Liver (tissue), 3 donors: ENCODE data around the gene TPBGL.

Source experiments
- EGR1 ChIP-seq, 2 donors: IDR thresholded peaks; 2 replicates each; pipeline ENCODE4 v1.6.1; 2016 to 2018; ENCODE audit warnings: antibody characterized with exemption in 2 of 2, low read depth in 2 of 2
- GABPA ChIP-seq, 2 donors: IDR thresholded peaks in 1 of 2; conservative IDR thresholded peaks in 1 of 2; 2 replicates each; pipeline ENCODE4 v1.6.1; 2016; ENCODE audit warnings: antibody characterized with exemption in 2 of 2, mild to moderate bottlenecking in 1 of 2, moderate library complexity in 1 of 2
- NR2F2 ChIP-seq: IDR thresholded peaks from 2 replicates; pipeline ENCODE4 v1.6.1; 2016; ENCODE audit warnings: antibody characterized with exemption
- RAD21 ChIP-seq, 2 donors: IDR thresholded peaks; 2 replicates each; pipeline ENCODE4 v1.6.1; 2016; ENCODE audit warnings: antibody characterized with exemption in 2 of 2, mild to moderate bottlenecking in 2 of 2
- YY1 ChIP-seq: IDR thresholded peaks from 2 replicates; pipeline ENCODE4 v1.6.1; 2016; ENCODE audit warnings: antibody characterized with exemption, mild to moderate bottlenecking
- TF ChIP-seq, protein P1 (sequence below): fragments of 150-350 bp; IDR thresholded peaks from 2 replicates; pipeline ENCODE4 v1.5.1; 2017; ENCODE audit warnings: improper control_type of control experiment, low read depth, low read length; ENCODE audit not compliant: missing input control
- TF ChIP-seq, protein P2 (sequence below): IDR thresholded peaks from 2 replicates; pipeline ENCODE4 v1.6.1; 2016; ENCODE audit warnings: antibody characterized with exemption, mild to moderate bottlenecking
- TF ChIP-seq, protein P3 (sequence below): IDR thresholded peaks from 2 replicates; pipeline ENCODE4 v1.6.1; 2016; ENCODE audit warnings: antibody characterized with exemption
- donor health status: healthy.
- donor health status: healthy.

DNA sequence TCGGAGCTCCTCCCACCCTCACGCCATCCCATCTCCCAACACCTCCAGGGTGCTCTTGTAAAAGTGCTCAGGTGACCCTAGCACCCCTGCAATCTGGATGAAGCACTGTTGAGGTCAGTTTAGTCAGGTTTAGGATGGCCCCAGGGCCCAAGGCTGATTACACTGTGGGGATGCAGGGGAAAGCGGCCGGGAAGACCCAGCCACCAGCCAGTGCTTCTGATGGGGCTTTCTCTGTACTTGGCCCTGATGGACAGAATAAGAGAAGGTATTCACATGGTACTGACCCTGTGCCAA is 28.7 kb downstream of the TPBGL start:
- TF ChIP-seq, protein P1, sequence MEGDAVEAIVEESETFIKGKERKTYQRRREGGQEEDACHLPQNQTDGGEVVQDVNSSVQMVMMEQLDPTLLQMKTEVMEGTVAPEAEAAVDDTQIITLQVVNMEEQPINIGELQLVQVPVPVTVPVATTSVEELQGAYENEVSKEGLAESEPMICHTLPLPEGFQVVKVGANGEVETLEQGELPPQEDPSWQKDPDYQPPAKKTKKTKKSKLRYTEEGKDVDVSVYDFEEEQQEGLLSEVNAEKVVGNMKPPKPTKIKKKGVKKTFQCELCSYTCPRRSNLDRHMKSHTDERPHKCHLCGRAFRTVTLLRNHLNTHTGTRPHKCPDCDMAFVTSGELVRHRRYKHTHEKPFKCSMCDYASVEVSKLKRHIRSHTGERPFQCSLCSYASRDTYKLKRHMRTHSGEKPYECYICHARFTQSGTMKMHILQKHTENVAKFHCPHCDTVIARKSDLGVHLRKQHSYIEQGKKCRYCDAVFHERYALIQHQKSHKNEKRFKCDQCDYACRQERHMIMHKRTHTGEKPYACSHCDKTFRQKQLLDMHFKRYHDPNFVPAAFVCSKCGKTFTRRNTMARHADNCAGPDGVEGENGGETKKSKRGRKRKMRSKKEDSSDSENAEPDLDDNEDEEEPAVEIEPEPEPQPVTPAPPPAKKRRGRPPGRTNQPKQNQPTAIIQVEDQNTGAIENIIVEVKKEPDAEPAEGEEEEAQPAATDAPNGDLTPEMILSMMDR: no peak
- TF ChIP-seq NR2F2 (no peak), EGR1 (IDR thresholded peaks at IDR 0.05; ENCODE audit: low read depth in 2 of 2) (no peak), RAD21 (IDR thresholded peaks at IDR 0.05) (no peak), GABPA (IDR thresholded peaks at IDR 0.05 in 1 of 2, conservative IDR thresholded peaks at IDR 0.05 in 1 of 2) (no peak), YY1 (no peak)
- TF ChIP-seq, protein P2, sequence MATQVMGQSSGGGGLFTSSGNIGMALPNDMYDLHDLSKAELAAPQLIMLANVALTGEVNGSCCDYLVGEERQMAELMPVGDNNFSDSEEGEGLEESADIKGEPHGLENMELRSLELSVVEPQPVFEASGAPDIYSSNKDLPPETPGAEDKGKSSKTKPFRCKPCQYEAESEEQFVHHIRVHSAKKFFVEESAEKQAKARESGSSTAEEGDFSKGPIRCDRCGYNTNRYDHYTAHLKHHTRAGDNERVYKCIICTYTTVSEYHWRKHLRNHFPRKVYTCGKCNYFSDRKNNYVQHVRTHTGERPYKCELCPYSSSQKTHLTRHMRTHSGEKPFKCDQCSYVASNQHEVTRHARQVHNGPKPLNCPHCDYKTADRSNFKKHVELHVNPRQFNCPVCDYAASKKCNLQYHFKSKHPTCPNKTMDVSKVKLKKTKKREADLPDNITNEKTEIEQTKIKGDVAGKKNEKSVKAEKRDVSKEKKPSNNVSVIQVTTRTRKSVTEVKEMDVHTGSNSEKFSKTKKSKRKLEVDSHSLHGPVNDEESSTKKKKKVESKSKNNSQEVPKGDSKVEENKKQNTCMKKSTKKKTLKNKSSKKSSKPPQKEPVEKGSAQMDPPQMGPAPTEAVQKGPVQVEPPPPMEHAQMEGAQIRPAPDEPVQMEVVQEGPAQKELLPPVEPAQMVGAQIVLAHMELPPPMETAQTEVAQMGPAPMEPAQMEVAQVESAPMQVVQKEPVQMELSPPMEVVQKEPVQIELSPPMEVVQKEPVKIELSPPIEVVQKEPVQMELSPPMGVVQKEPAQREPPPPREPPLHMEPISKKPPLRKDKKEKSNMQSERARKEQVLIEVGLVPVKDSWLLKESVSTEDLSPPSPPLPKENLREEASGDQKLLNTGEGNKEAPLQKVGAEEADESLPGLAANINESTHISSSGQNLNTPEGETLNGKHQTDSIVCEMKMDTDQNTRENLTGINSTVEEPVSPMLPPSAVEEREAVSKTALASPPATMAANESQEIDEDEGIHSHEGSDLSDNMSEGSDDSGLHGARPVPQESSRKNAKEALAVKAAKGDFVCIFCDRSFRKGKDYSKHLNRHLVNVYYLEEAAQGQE: no peak
- TF ChIP-seq, protein P3, sequence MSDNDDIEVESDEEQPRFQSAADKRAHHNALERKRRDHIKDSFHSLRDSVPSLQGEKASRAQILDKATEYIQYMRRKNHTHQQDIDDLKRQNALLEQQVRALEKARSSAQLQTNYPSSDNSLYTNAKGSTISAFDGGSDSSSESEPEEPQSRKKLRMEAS: no peak
